ENCODE measurements around the gene OPN4.

DNA sequence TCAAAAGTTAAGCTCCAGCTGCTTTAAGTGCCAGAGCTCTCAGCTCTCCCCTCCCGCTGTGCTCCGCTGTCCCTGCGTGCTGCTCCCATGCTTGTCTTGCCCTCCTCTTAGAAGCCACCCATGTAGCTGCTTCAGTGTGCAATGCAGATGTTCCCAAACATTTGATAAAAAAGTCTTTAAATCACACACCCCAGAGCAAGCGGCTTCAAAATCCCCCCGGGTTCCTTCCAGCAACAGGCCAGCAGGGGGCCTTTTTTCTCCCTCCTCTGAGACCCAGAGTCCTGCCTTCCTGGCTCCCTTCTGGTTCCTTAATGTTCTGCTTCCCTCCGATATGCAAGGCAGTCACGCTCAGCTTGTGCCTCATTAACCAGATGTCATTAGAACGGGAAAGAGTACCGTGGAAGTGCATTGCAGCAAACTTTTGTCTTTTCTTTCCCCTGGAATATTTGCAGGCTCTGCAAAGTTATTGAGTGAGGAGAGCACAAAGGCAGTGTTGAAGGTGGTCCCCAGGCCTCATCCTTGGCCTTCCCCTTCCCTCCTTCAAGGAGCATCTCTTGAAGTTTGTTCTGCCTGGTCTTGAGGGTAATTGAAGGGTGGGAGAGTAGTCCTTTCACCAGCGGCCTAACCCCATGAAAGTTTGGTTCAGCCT lies 39.5 kb downstream of the OPN4 start:
- TF ChIP-seq CTCF (IDR thresholded peaks at IDR 0.05) (peak; percentile 27 to 61 (median 40)), POLR2AphosphoS5 (IDR thresholded peaks at IDR 0.05) (no peak), POLR2A (IDR thresholded peaks at IDR 0.05) (no peak)
